Sigmoid colon (tissue), 4 donors: ENCODE measurements around the gene KCNIP3.

Experiments used
- CTCF ChIP-seq, 4 experiments: fragments of 450-650 bp in 3 of 4; fragments of 200-600 bp in 1 of 4; IDR thresholded peaks; one replicate each; pipeline ENCODE4 v1.5.1; 2016 to 2019; ENCODE audit warnings: antibody characterized with exemption in 4 of 4, mild to moderate bottlenecking in 3 of 4, moderate library complexity in 2 of 4
- EP300 ChIP-seq, 4 donors: sonication (generic); formaldehyde crosslinking; IDR thresholded peaks; one replicate each; pipeline ENCODE4 v1.6.1; 2017; ENCODE audit warnings: antibody characterized with exemption in 4 of 4
- POLR2A ChIP-seq, 2 donors: fragments of 450-650 bp; IDR thresholded peaks; one replicate each; pipeline ENCODE4 v1.6.1; 2016; ENCODE audit warnings: antibody characterized with exemption in 2 of 2, mild to moderate bottlenecking in 2 of 2, moderate library complexity in 2 of 2
- POLR2AphosphoS5 ChIP-seq, 4 donors: sonication (generic); formaldehyde crosslinking; IDR thresholded peaks; one replicate each; pipeline ENCODE4 v1.6.1; 2017; ENCODE audit warnings: antibody characterized with exemption in 4 of 4

- TF ChIP-seq EP300 (IDR thresholded peaks at IDR 0.05) = no peak
- no peak for TF ChIP-seq CTCF (IDR thresholded peaks at IDR 0.05)
- no peak for TF ChIP-seq POLR2AphosphoS5 (IDR thresholded peaks at IDR 0.05)
- TF ChIP-seq POLR2A (IDR thresholded peaks at IDR 0.05) = no peak
Observed at GRCh38 chr2:95296880-95297487, at the start of gene KCNIP3.
